ENCODE measurements around the gene PACSIN1. TPM values are rescaled to one million over a fixed set of nuclear protein-coding genes. Genes with fewer than 3 reads are reported as not detected.

PACSIN1 gene
- total RNA-seq, 1 donor from 2014 or later: 0.41 TPM

DNA sequence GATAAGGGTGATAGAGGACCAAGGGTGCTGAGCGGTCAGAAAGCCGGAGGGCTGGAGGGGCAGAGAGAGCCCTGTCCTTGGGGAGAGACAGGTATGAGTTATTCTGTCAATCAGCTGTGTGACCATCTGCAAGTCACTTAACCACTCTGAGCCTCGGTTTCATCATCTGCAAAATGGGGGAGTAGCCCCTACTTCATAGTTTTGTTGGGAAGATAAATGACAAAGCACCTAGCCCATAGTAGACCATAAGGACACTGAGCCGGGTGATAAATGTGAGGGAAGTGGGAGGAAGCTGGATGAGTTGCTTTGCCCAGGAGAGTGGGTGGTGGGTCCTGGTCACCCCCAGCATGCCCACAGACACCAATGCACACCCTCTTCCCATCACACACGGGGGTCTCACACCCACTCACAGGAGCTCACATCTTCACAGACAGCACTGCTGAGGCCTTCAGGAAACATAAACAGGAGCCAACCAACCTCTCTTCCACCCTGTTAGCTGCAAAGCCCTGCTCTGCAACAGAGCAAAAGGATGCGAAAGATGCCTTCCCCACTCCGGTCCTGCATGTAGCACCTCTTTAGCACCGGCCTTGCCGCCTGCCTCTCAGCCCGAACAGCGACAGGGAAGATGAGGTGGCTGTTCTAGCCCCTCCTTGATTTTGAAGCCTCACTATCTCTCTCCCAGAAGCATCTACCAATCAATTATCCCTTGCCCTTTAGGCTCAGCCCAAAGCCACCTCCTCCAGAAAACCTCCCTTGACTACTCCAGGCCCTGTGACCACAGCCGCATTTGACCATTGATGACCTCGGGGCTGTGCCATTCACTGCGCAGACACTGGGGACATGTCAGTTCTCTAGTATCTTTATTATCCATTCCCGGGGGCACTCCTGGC is 71.3 kb downstream of the PACSIN1 start:
- Histone ChIP-seq H3K27me3 (no peaks in the 10 kb centered on the region), H3K79me2 (ENCODE audit: low read depth) (no peaks in the 10 kb centered on the region), H4K20me1 (ENCODE audit: low read depth) (no peaks in the 10 kb centered on the region), H3K4me2 (no peak overlapping the region), H3K27ac (no peak overlapping the region), H3K9ac (no peak overlapping the region), H3K36me3 (no peaks in the 10 kb centered on the region), H3K9me3 (ENCODE audit: low read depth) (no peaks in the 10 kb centered on the region), H3K4me3 (no peak overlapping the region), H3F3A (ENCODE audit: low read depth) (no peaks in the 10 kb centered on the region), H2AFZ (replicated peaks) (no peak overlapping the region), H3K4me1 (no peaks in the 10 kb centered on the region)
- Mint-ChIP-seq H3K4me1 (peaks cover 7% of the 10 kb centered on the region), H3K9me3 (no peaks in the 10 kb centered on the region), H3K27me3 (ENCODE audit: insufficient read depth, low read depth) (peaks cover 2% of the 10 kb centered on the region), H3K36me3 (no peaks in the 10 kb centered on the region), H3K4me3 (no peak overlapping the region), H3K27ac (peak overlapping the region; percentile 66)
- TF ChIP-seq EZH2 (IDR thresholded peaks at IDR 0.05): no peak
- TF ChIP-seq, protein P1, sequence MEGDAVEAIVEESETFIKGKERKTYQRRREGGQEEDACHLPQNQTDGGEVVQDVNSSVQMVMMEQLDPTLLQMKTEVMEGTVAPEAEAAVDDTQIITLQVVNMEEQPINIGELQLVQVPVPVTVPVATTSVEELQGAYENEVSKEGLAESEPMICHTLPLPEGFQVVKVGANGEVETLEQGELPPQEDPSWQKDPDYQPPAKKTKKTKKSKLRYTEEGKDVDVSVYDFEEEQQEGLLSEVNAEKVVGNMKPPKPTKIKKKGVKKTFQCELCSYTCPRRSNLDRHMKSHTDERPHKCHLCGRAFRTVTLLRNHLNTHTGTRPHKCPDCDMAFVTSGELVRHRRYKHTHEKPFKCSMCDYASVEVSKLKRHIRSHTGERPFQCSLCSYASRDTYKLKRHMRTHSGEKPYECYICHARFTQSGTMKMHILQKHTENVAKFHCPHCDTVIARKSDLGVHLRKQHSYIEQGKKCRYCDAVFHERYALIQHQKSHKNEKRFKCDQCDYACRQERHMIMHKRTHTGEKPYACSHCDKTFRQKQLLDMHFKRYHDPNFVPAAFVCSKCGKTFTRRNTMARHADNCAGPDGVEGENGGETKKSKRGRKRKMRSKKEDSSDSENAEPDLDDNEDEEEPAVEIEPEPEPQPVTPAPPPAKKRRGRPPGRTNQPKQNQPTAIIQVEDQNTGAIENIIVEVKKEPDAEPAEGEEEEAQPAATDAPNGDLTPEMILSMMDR (IDR thresholded peaks at IDR 0.05): no peak
- TF ChIP-seq EZH2phosphoT487 (IDR thresholded peaks at IDR 0.05): no peak
- no peak for DNase-seq (ENCODE audit: low spot score)

DNA sequence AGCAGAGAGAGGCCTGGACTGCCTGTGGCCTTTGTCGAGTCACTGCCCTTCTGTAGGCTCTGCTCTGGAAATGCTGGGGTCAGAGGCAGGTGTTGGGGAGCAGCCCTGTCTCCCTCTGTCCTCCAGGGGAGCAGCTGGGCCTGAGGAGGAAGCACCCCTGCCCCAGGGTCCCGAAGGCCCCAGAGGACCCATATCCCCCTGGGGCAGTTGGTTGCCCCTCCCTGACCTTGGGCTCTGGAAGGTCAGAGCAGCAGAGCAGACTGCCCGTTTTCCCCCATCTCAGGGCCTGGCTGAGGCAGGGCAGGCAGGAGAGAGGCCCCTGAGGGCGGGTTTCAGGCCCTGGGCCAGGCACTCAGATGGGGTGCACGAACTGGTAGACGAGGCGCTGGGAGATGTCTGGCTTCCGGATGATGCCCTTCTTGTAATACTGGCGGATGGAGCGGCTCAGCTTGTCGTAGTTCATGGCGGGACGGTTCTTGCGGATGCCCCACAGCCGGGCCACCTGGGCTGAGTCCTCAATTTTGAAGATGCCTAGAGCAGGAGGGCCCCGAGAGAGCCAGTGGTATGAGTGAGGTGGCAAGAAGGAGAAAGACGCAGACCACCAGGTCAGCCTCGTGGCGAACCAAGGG is 72.2 kb downstream of the PACSIN1 start:
- Histone ChIP-seq H4K20me1 (ENCODE audit: low read depth) (no peaks in the 10 kb centered on the region), H3K27ac (no peak overlapping the region), H2AFZ (replicated peaks) (no peak overlapping the region), H3F3A (ENCODE audit: low read depth) (no peaks in the 10 kb centered on the region), H3K9ac (no peak overlapping the region), H3K27me3 (no peaks in the 10 kb centered on the region), H3K79me2 (ENCODE audit: low read depth) (no peaks in the 10 kb centered on the region), H3K4me1 (no peaks in the 10 kb centered on the region), H3K9me3 (ENCODE audit: low read depth) (no peaks in the 10 kb centered on the region), H3K36me3 (no peaks in the 10 kb centered on the region), H3K4me2 (no peak overlapping the region), H3K4me3 (no peak overlapping the region)
- Mint-ChIP-seq H3K27ac (no peak overlapping the region), H3K4me3 (no peak overlapping the region), H3K36me3 (no peaks in the 10 kb centered on the region), H3K4me1 (peaks cover 7% of the 10 kb centered on the region), H3K9me3 (no peaks in the 10 kb centered on the region), H3K27me3 (ENCODE audit: insufficient read depth, low read depth) (peaks cover 2% of the 10 kb centered on the region)
- DNase-seq (ENCODE audit: low spot score): no peak
- TF ChIP-seq, protein P1 (IDR thresholded peaks at IDR 0.05): no peak
- TF ChIP-seq EZH2 (IDR thresholded peaks at IDR 0.05): no peak
- TF ChIP-seq EZH2phosphoT487 (IDR thresholded peaks at IDR 0.05): no peak

- Histone ChIP-seq H3K4me3 (no peak overlapping the region), H3F3A (ENCODE audit: low read depth) (no peaks in the 10 kb centered on the region), H3K27me3 (no peaks in the 10 kb centered on the region), H3K4me1 (no peaks in the 10 kb centered on the region), H3K79me2 (ENCODE audit: low read depth) (no peaks in the 10 kb centered on the region), H3K27ac (no peak overlapping the region), H4K20me1 (ENCODE audit: low read depth) (no peaks in the 10 kb centered on the region), H2AFZ (replicated peaks) (no peak overlapping the region), H3K36me3 (no peaks in the 10 kb centered on the region), H3K9ac (no peak overlapping the region), H3K4me2 (no peak overlapping the region), H3K9me3 (ENCODE audit: low read depth) (no peaks in the 10 kb centered on the region)
- no peak overlapping the region for H3K4me3 Mint-ChIP-seq
- H3K4me1 Mint-ChIP-seq: peaks cover 9% of the 10 kb centered on the region
- no peaks in the 10 kb centered on the region for H3K9me3 Mint-ChIP-seq
- H3K27me3 Mint-ChIP-seq (ENCODE audit: insufficient read depth, low read depth): peaks cover 4% of the 10 kb centered on the region
- TF ChIP-seq, protein P1 (IDR thresholded peaks at IDR 0.05): no peak
- no peak for TF ChIP-seq EZH2 (IDR thresholded peaks at IDR 0.05)
- TF ChIP-seq EZH2phosphoT487 (IDR thresholded peaks at IDR 0.05): no peak
- H3K27ac Mint-ChIP-seq: peak overlapping the region; percentile 60
- H3K36me3 Mint-ChIP-seq: no peaks in the 10 kb centered on the region
- DNase-seq (ENCODE audit: low spot score): no peak
These were observed 72.7 kb downstream of the PACSIN1 start for GRCh38 chr6:34538581-34538980.

All from neural progenitor cell (in vitro differentiated cells).